Immature natural killer cell (primary cell): ENCODE results near the gene C1orf159. TPM values are rescaled to one million over a fixed set of nuclear protein-coding genes. Genes with fewer than 3 reads are reported as not detected.
"Not testable (repeated sequence)": the region's sequence is repeated elsewhere in the genome, so short reads cannot be mapped to it uniquely, and the experiment has no call there.

Experiments
- DNase-seq, 3 donors: peaks; one replicate each; pipeline ENCODE4 v3.0.0; 2022; ENCODE audit warnings: mixed read lengths in 1 of 3
- H3K27ac Mint-ChIP-seq, 6 donors: one replicate each; pipeline ENCODE4 v1.8.0; 2020; ENCODE audit warnings: mixed read lengths in 6 of 6, mild to moderate bottlenecking in 5 of 6, inconsistent platforms in 4 of 6, moderate library complexity in 3 of 6
- H3K27me3 Mint-ChIP-seq, 3 donors: one replicate each; pipeline ENCODE4 v1.8.0; 2020 to 2021; ENCODE audit warnings: low read depth in 3 of 3, mild to moderate bottlenecking in 3 of 3, mixed read lengths in 3 of 3, moderate library complexity in 3 of 3, inconsistent platforms in 1 of 3
- H3K36me3 Mint-ChIP-seq, 3 donors: one replicate each; pipeline ENCODE4 v1.8.0; 2020; ENCODE audit warnings: mixed read lengths in 3 of 3, inconsistent platforms in 2 of 3, mild to moderate bottlenecking in 2 of 3
- H3K4me1 Mint-ChIP-seq, 2 donors: one replicate each; pipeline ENCODE4 v1.8.0; 2020; ENCODE audit warnings: inconsistent platforms in 2 of 2, mild to moderate bottlenecking in 2 of 2, mixed read lengths in 2 of 2, moderate library complexity in 1 of 2
- H3K4me3 Mint-ChIP-seq, 5 donors: one replicate each; pipeline ENCODE4 v1.8.0; 2020; ENCODE audit warnings: mild to moderate bottlenecking in 5 of 5, mixed read lengths in 5 of 5, inconsistent platforms in 3 of 5, moderate library complexity in 3 of 5
- H3K9me3 Mint-ChIP-seq, 6 donors: one replicate each; pipeline ENCODE4 v1.8.0; 2020; ENCODE audit warnings: mild to moderate bottlenecking in 6 of 6, mixed read lengths in 6 of 6, inconsistent platforms in 4 of 6, moderate library complexity in 3 of 6
- polyA plus RNA-seq, 3 donors: library from polyadenylated mRNA; unstranded; fragments of 300-500 nt; fragmentation: Illumina TruSeq; gene quantifications; one replicate each; pipeline ENCODE4 v1.2.3, GENCODE V29; 2021

Gene C1orf159
- polyA plus RNA-seq, 3 donors from 2014 or later = 0.99 to 7.5 (median 4.1) TPM

GRCh38 chr1:1077396-1077795, 38.5 kb downstream of the C1orf159 start:
- not testable (repeated sequence) for DNase-seq, H3K27me3 Mint-ChIP-seq, H3K4me3 Mint-ChIP-seq, H3K36me3 Mint-ChIP-seq, H3K9me3 Mint-ChIP-seq, H3K4me1 Mint-ChIP-seq, H3K27ac Mint-ChIP-seq

DNA sequence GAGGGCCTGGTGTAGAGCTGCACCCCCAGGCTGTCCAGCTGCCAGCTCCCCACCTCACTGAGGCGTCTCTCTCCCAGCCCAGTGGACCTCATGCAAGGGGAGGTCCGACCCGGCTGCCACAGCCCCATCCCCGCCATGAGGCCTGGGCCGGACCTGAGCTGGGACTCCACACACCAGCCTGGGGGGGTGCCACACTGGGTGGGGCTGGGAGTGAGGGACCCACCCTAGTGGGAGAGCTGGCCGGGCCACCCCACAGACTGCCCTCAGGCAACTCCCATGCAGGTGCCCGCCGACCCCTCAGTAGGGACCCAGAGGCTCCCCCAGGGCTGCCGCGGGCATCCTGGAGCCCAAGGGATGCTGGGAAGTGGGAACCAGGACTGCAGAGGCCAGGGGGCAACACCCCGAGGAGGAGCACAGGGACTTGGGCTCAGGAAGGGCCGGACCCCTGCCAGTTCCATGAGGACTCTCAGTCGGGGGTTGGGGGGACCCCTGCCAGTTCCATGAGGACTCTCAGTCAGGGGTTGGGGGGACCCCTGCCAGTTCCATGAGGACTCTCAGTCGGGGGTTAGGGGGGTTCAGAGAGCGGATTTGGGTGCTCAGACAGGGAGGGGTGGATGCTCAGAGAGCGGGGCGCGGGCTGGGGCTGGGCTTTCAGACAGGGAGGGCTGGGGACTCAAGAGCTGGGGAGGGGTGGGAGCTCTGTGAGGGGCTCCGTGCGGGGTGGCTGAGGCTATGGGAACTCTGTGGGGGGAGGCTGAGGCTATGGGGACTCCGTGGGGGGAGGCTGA, 40.5 kb downstream of the C1orf159 start:
- no peaks in the 10 kb centered on the region for H3K9me3 Mint-ChIP-seq
- peaks cover 2 to 4% (median 3%) of the 10 kb centered on the region in 3 donors for H3K27me3 Mint-ChIP-seq
- H3K27ac Mint-ChIP-seq = no peak overlapping the region
- H3K4me1 Mint-ChIP-seq = peaks cover 0 to 4% of the 10 kb centered on the region in 2 donors
- H3K36me3 Mint-ChIP-seq = no peaks in the 10 kb centered on the region
- DNase-seq = no peak
- H3K4me3 Mint-ChIP-seq = no peak overlapping the region

- H3K27me3 Mint-ChIP-seq = peaks cover 2 to 8% (median 3%) of the 10 kb centered on the region in 3 donors
- peaks cover 0 to 4% of the 10 kb centered on the region in 2 donors for H3K4me1 Mint-ChIP-seq
- H3K27ac Mint-ChIP-seq = no peak overlapping the region
- no peak overlapping the region for H3K4me3 Mint-ChIP-seq
- no peak for DNase-seq
- no peaks in the 10 kb centered on the region for H3K36me3 Mint-ChIP-seq
- H3K9me3 Mint-ChIP-seq = no peaks in the 10 kb centered on the region
Measured at GRCh38 chr1:1074631-1075147, 41.2 kb downstream of the C1orf159 start.

GRCh38 chr1:1073743-1074587, 41.9 kb downstream of the C1orf159 start, which contains the start of gene RNF223:
RNF223 (minus strand) TSS chr1:1074306; CDS start chr1:1072566, 1,740 bp downstream.
- Mint-ChIP-seq H3K4me1 (no peaks in the 10 kb centered on the region), H3K27ac (no peak within 1 kb of the TSS), H3K4me3 (no peak within 1 kb of the TSS), H3K27me3 (peaks cover 2 to 8% (median 3%) of the 10 kb centered on the region in 3 donors), H3K36me3 (no peaks in the 10 kb centered on the region), H3K9me3 (no peaks in the 10 kb centered on the region)
- DNase-seq = no peak

GRCh38 chr1:1072849-1073742, 42.8 kb downstream of the C1orf159 start:
- Mint-ChIP-seq H3K36me3 (no peaks in the 10 kb centered on the region), H3K9me3 (no peaks in the 10 kb centered on the region), H3K27me3 (peaks cover 2 to 8% (median 3%) of the 10 kb centered on the region in 3 donors), H3K4me1 (peaks cover 0 to 2% of the 10 kb centered on the region in 2 donors), H3K27ac (no peak overlapping the region), H3K4me3 (no peak overlapping the region)
- no peak for DNase-seq

DNA sequence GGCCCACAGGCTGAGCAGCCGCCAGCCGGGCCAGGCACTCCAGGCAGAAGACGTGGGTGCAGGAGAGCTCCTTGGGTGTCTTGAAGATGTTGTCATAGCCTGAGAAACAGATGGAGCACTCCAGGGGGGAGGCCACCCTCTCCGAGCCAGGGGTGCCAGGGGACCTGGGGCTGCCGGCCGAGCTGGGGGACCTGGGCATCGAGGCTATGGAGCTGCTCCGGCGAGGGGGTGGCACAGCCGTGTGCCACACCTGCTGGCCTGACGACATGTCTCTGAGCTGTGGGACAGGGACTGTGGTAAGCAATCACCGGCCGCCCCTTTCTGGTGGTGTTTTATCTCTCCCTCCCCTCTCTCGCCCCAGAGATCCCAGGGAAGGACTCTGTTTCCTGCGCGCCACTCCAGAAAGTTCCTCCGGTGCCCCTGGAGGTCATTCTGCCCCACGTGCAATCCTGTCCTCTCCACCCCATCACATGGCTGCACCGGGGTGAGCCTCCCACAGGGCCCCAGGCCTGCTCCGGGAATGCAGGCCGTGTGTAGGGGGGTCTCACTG, 43.5 kb downstream of the C1orf159 start:
- DNase-seq = no peak
- Mint-ChIP-seq H3K4me3 (no peak overlapping the region), H3K27me3 (peaks cover 2 to 8% (median 3%) of the 10 kb centered on the region in 3 donors), H3K36me3 (no peaks in the 10 kb centered on the region), H3K9me3 (no peaks in the 10 kb centered on the region), H3K4me1 (peaks cover 0 to 4% of the 10 kb centered on the region in 2 donors), H3K27ac (no peak overlapping the region)

DNA sequence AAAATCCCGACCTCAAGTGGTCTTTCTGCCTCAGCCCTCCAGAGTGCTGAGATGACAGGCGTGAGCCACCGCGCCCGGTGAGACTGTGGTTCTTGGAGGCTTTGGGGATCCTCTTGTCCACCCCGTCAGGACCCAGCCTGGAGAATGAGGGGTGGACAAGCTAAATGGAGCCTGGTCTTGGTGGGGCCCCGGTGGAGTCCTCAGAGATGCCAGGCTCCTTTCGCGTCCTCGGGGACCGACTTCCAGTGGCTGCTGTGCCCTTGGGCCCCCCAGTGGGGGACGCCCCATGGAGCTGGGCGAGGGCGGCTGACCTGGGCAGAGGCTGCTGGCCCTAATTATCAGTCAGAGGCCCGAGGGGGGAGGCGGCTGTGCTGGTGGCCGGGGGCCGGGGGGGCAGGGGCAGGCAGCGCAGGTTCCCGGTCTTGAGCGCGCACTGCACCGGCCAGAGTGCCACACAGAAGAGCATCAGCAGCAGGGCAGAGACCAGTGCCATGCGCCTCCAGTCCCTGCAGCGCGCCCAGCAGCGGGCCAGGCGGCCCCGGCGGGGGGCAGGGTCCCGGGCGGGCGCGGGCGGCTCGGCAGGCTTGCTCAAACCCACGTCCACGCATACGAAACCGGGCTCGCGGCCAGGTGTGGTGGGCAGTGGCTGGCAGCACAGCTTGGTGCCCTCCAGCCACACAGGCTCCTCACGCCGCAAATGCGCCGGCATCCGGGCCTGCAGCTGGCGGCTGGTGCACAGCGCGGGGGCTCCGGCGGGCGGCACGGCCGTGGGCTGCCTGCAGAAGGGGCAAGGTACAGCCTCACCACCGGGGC, 44.2 kb downstream of the C1orf159 start:
- Mint-ChIP-seq H3K9me3 (no peaks in the 10 kb centered on the region), H3K27ac (no peak overlapping the region), H3K4me1 (peaks cover 0 to 4% of the 10 kb centered on the region in 2 donors), H3K36me3 (no peaks in the 10 kb centered on the region), H3K27me3 (peaks cover 2 to 8% (median 3%) of the 10 kb centered on the region in 3 donors), H3K4me3 (peak overlapping the region in 1 of 5 donors; percentile 23)
- no peak for DNase-seq

DNA sequence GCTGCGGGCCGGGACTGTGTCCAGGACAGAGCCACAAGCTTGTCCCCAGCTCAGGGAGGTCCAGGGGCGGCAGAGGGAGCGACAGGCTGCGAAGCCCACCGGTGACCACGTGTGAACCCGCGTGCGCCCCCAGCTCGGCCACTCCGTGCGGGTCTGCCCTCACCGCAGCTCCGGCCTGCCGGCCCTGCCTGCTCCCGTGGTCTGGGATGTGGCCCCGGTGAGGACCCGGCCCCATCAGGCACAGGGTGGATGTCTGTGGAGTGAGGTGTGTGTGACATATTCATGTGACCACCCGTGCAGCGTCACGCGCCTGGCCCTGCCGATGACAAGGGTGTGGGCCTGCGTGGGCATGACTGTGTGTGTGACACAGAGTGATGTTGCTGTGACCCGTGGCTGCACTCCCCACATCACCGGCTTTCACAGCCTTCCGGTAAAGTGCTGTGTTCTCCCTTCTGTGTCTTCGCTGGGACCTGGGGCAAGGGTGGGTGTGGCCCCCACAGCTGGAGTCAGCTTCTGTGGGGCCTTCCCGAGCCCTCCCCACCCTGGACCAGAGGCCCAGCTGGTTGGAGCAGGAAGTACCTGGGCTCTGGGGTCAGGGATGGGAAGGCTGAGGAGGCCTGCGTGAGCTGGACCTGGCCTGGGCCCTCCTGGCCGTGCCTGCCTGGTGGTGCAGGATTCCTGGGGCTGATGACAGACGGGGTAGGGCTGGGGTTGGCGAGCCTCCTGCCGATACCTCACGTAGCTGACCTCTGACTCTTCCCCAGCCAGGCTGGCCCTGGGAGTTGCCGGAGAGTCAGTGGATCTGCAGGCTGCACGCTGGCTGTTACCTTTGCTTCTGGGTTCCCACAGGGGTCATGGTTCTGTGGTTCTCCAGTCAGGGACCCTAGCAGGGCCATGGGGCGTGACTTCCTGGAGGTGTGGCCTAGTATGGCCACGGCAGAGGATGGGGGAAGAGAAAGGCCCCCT, 45.9 kb downstream of the C1orf159 start:
- H3K4me1 Mint-ChIP-seq = peaks cover 0 to 4% of the 10 kb centered on the region in 2 donors
- H3K9me3 Mint-ChIP-seq = no peaks in the 10 kb centered on the region
- no peaks in the 10 kb centered on the region for H3K36me3 Mint-ChIP-seq
- no peak overlapping the region for H3K27ac Mint-ChIP-seq
- H3K4me3 Mint-ChIP-seq = peak overlapping the region; percentile 33 to 71 (median 58)
- peak in 1 of 3 donors; percentile 24 for DNase-seq
- H3K27me3 Mint-ChIP-seq = peaks cover 2 to 8% (median 3%) of the 10 kb centered on the region in 3 donors

DNA sequence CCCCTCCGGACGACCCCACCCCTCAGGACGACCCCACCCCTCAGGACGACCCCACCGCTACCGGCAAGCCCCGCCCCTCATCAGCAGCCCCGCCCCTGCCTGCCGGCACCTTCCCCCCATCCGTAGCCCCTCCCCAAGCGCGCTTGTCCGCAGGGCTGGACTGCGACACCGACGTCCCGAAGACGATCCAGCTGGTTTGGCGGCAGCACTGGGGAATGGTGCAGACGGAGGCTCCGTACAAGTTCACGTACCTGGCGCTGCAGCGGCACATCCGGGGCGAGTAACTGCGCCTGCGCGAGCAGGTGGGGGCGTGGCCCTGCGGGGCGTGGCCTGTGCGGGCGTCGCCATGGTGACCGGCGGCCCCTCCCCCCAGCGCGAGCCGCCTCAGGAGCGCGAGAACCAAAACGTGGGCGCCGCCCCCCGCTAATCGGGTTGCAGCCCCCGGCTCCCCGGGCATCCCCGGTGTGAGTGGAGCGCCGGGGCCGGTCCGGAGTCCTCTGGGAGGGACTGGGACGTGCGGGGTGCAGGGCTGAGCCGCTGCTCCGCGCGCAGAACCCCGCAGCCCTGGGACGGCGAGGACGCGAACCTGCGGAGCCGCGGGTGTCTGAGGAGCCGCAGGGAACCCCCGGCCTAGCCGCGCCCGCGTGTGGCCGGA, 46.7 kb downstream of the C1orf159 start:
- Mint-ChIP-seq H3K27ac (peak overlapping the region in 2 of 6 donors; percentile 55 to 69), H3K4me1 (peaks cover 0 to 4% of the 10 kb centered on the region in 2 donors), H3K36me3 (no peaks in the 10 kb centered on the region), H3K9me3 (no peaks in the 10 kb centered on the region), H3K27me3 (peaks cover 0 to 6% (median 0%) of the 10 kb centered on the region in 3 donors), H3K4me3 (peak overlapping the region; percentile 56 to 80 (median 67))
- peak; percentile 83 to 87 (median 84) for DNase-seq

GRCh38 chr1:1068517-1069055, 47.3 kb downstream of the C1orf159 start:
- Mint-ChIP-seq H3K9me3 (no peaks in the 10 kb centered on the region), H3K27me3 (peaks cover 0 to 6% (median 0%) of the 10 kb centered on the region in 3 donors), H3K4me3 (peak overlapping the region; percentile 21 to 78 (median 60)), H3K36me3 (no peaks in the 10 kb centered on the region), H3K27ac (peak overlapping the region in 1 of 6 donors; percentile 59), H3K4me1 (peaks cover 0 to 4% of the 10 kb centered on the region in 2 donors)
- peak in 2 of 3 donors; percentile 25 to 29 for DNase-seq
